Tibial nerve (tissue), 4 donors: Measurements from ENCODE around the gene SLC25A30.

Experiments
- EP300 ChIP-seq, 2 donors: sonication (generic); formaldehyde crosslinking; IDR thresholded peaks; one replicate each; pipeline ENCODE4 v1.6.1; 2017; ENCODE audit warnings: antibody characterized with exemption in 2 of 2, mild to moderate bottlenecking in 1 of 2
- POLR2A ChIP-seq, 2 donors: fragments of 450-650 bp; IDR thresholded peaks; one replicate each; pipeline ENCODE4 v1.6.1; 2017; ENCODE audit warnings: antibody characterized with exemption in 2 of 2, mild to moderate bottlenecking in 2 of 2, moderate library complexity in 2 of 2
- TF ChIP-seq, protein P1 (sequence below), 5 experiments: fragments of 200-600 bp in 3 of 5; fragments of 450-650 bp in 2 of 5; sonication (generic) in 3 of 5; IDR thresholded peaks; one replicate each; pipeline ENCODE4 v1.5.1; 2016 to 2019; ENCODE audit warnings: antibody characterized with exemption in 5 of 5, mild to moderate bottlenecking in 3 of 5, moderate library complexity in 2 of 5

DNA sequence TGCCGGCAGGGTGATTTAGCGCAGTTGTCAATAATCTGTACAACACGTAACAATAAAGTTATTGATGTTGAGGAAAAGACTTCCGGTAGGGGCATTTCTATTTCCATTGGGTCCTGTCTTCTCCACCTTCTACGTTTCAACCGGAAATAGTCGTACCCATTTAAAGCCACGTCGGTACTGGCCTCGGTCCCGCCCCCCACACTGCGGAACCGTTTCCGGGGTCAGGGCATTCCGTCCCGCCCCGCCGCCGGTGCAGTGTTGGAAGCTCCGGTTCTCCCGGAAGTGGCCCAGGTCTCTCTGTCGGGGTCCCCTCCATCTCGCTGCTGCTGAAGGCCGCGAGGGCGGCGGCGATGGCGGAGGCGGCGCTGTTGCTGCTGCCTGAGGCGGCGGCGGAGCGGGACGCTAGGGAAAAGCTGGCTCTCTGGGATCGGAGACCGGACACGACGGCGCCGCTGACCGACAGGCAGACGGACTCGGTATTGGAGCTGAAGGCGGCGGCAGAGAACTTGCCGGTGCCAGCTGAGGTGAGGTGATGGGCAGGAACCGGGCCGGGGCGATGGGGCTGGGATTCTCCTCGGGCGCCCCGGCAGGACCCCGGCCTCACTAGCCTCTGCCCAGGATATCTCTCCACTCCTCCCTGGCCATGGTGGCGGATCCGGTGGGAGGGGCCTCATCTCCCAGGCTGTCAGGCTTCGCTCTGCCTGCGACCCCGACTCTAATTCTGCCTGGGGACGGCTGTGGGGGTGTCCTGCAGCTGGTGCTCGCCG is 46.7 kb upstream of the SLC25A30 start, which contains the start of gene COG3:
- TF ChIP-seq, protein P1, sequence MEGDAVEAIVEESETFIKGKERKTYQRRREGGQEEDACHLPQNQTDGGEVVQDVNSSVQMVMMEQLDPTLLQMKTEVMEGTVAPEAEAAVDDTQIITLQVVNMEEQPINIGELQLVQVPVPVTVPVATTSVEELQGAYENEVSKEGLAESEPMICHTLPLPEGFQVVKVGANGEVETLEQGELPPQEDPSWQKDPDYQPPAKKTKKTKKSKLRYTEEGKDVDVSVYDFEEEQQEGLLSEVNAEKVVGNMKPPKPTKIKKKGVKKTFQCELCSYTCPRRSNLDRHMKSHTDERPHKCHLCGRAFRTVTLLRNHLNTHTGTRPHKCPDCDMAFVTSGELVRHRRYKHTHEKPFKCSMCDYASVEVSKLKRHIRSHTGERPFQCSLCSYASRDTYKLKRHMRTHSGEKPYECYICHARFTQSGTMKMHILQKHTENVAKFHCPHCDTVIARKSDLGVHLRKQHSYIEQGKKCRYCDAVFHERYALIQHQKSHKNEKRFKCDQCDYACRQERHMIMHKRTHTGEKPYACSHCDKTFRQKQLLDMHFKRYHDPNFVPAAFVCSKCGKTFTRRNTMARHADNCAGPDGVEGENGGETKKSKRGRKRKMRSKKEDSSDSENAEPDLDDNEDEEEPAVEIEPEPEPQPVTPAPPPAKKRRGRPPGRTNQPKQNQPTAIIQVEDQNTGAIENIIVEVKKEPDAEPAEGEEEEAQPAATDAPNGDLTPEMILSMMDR (IDR thresholded peaks at IDR 0.05), result peak in 3 of 5 experiments; percentile 17 to 67 (median 62)
- TF ChIP-seq POLR2A (IDR thresholded peaks at IDR 0.05) (peak in 1 of 2 donors; percentile 56), EP300 (IDR thresholded peaks at IDR 0.05) (peak; percentile 80 to 86)
